GM19043 (cell line): Measurements from ENCODE around the gene TEX54.

ENCODE experiments used
- ATAC-seq: cut with Tn5 transposase; IDR thresholded peaks from one replicate; pipeline ENCODE4 v1.9.1; 2021; ENCODE audit warnings: low read depth; ENCODE audit not compliant: unreplicated experiment

Gene TEX54

GRCh38 chr11:62791501-62792201 is 41.0 kb downstream of the TEX54 start, which contains the start of gene TMEM223:
TMEM223 (minus strand) TSS chr11:62792006; CDS start chr11:62791994, 12 bp downstream.
- peak; percentile 73 for ATAC-seq

- ATAC-seq: no peak
Observed at GRCh38 chr11:62789576-62789975, 43.1 kb downstream of the TEX54 start.

GRCh38 chr11:62788991-62789390 is 43.6 kb downstream of the TEX54 start:
- no peak for ATAC-seq

GRCh38 chr11:62787005-62787759 is 45.5 kb downstream of the TEX54 start, which contains the start of gene TMEM179B:
TMEM179B (plus strand) TSS chr11:62787402; CDS start chr11:62787432, 30 bp downstream.
- peak; percentile 66 for ATAC-seq

GRCh38 chr11:62786318-62787004 is 46.2 kb downstream of the TEX54 start:
- peak; percentile 53 for ATAC-seq

GRCh38 chr11:62782753-62783152 is 49.9 kb downstream of the TEX54 start:
- ATAC-seq: no peak
